Small intestine (tissue), 16 donors: ENCODE measurements around the gene OR6C1. TPM values are rescaled to one million over a fixed set of nuclear protein-coding genes. Genes with fewer than 3 reads are reported as not detected.
"Not testable (repeated sequence)": the region's sequence is repeated elsewhere in the genome, so short reads cannot be mapped to it uniquely, and the experiment has no call there.

ENCODE experiments used
- DNase-seq, 2 donors: peaks; one replicate each; pipeline versions ENCODE4 v3.0.0 to v3.0.0-alpha.2; 2013
- FAIRE-seq: peaks from 2 replicates; lab custom pipeline; 2012; peaks lifted over from hg19 to GRCh38; lab: Jason Lieb, UNC
- H3K27ac ChIP-seq, 3 donors: one replicate each; pipeline ENCODE4 v1.5.1; 2013; ENCODE audit warnings: low read length in 2 of 3, mild to moderate bottlenecking in 2 of 3, control low read depth in 1 of 3, inconsistent platforms in 1 of 3, low read depth in 1 of 3, moderate library complexity in 1 of 3
- H3K27me3 ChIP-seq, 3 donors: one replicate each; pipeline ENCODE4 v1.6.1; 2013; ENCODE audit warnings: low read length in 3 of 3, inconsistent platforms in 1 of 3; ENCODE audit not compliant: control insufficient read depth in 3 of 3, insufficient read depth in 3 of 3
- H3K36me3 ChIP-seq, 3 donors: one replicate each; pipeline ENCODE4 v1.6.1; 2013; ENCODE audit warnings: low read length in 3 of 3, inconsistent platforms in 1 of 3, low read depth in 1 of 3, mild to moderate bottlenecking in 1 of 3, moderate library complexity in 1 of 3; ENCODE audit not compliant: control insufficient read depth in 3 of 3, insufficient read depth in 2 of 3
- H3K4me1 ChIP-seq, 3 donors: one replicate each; pipeline ENCODE4 v1.6.1; 2013; ENCODE audit warnings: low read length in 2 of 3, inconsistent platforms in 1 of 3, low read depth in 1 of 3, mild to moderate bottlenecking in 1 of 3, moderate library complexity in 1 of 3; ENCODE audit not compliant: control insufficient read depth in 3 of 3, insufficient read depth in 2 of 3
- H3K4me3 ChIP-seq, 3 donors: one replicate each; pipeline ENCODE4 v1.5.1; 2013; ENCODE audit warnings: low read length in 3 of 3, control low read depth in 1 of 3, inconsistent platforms in 1 of 3, low read depth in 1 of 3, mild to moderate bottlenecking in 1 of 3, moderate library complexity in 1 of 3
- H3K9me3 ChIP-seq, 2 donors: one replicate each; pipeline ENCODE4 v1.6.1; 2013; ENCODE audit warnings: low read depth in 1 of 2, low read length in 1 of 2; ENCODE audit not compliant: control insufficient read depth in 2 of 2, insufficient read depth in 1 of 2
- WGBS, 3 donors: extraction: QIAGEN DNeasy Blood & Tissue Kit; methylation state at CpG; one replicate each; pipeline ENCODE4 v1.1.7; 2013; 5-methylcytosine and 5-hydroxymethylcytosine counted together
- long read RNA-seq, 10 donors: transcript quantifications; one replicate each; lab custom pipeline, GENCODE V29; 2026
- polyA plus RNA-seq, 4 donors: library from polyadenylated mRNA; stranded (reverse) in 3 of 4; unstranded in 1 of 4; fragments of 200-250 nt in 3 of 4; fragments of 120-200 nt in 1 of 4; gene quantifications; one replicate each; pipeline versions ENCODE4 v1.2.1 to v1.2.3, GENCODE V29; 2013
- donor health status: healthy with polysubstance abuse.
- donor health status: control.
- donor health status: control.
- donor health status: Bipolar disorder and iron deficiency.
- donor health status: healthy.

OR6C1 gene
- polyA plus RNA-seq, result not detected
- long read RNA-seq, donor 1, result 0 reads
- long read RNA-seq, donor 2, result 0 reads
- long read RNA-seq, donor 3, result 0 reads
- long read RNA-seq, donor 4, result 0 reads
- long read RNA-seq, donor 5, result 0 reads
- long read RNA-seq, donor 6, result 0 reads
- long read RNA-seq, donor 7, result 0 reads
- long read RNA-seq, donor 8, result 0 reads
- long read RNA-seq, donor 9, result 0 reads
- long read RNA-seq, donor 10, result 0 reads

DNA sequence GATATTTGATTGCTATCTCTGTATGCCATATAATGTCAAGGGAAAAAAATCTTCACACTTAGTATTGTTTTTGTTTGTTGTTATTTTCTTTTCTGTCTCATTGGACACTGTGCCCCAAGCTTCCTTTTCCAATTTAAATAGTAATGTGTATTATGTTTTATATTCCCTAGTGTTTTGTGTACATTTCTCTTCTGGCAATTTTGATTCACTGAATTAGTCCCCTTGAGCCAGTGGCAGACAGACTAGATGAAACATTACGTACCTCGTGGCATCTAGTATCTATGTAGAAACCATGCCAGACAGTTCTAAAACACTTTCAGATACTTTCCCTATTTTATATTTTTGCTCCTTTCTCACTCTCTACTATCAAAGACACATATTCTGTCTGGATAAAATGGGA lies at the start of gene OR6C1:
OR6C1 (plus strand) TSS at position 301 of the 400 bp plus-strand sequence. CDS start 6,257 bp downstream, outside the sequence.
- DNase-seq, result no peak
- H3K27ac ChIP-seq, result no peak within 1 kb of the TSS
- H3K36me3 ChIP-seq, result no peaks in the 10 kb centered on the region
- WGBS, 3 donors, result 83 to 87% (median 86%) methylated on average over 2 of the region's 2 CpGs
- no peaks in the 10 kb centered on the region for H3K4me1 ChIP-seq
- H3K4me3 ChIP-seq, result no peak within 1 kb of the TSS
- H3K9me3 ChIP-seq, result no peaks in the 10 kb centered on the region
- no peak for FAIRE-seq
- no peaks in the 10 kb centered on the region for H3K27me3 ChIP-seq

DNA sequence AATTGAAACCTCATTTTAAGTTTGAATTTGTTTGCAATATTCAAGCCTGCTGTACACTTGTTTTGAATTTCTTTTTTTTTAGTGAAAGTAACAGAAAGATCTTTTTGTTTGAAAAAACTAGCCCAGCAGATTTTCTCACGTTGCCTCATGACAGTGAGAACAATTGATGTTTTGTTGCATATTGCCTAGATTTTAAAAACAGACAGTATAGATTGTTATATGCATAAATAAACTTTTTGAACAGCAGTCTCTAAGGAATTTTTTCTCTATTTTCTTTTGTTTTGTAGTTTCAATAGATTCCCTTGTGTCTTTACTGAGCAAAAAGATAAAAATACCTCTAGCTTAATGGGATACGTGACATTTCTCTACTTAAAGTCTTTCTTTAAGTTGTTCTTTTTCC lies 33.2 kb upstream of the OR6C1 start:
- Histone ChIP-seq H3K4me3 (no peak overlapping the region), H3K4me1 (no peaks in the 10 kb centered on the region), H3K27me3 (no peaks in the 10 kb centered on the region), H3K9me3 (peaks cover 0 to 4% of the 10 kb centered on the region in 2 donors), H3K36me3 (no peaks in the 10 kb centered on the region), H3K27ac (no peak overlapping the region)
- WGBS, 3 donors, result 49 to 60% (median 54%) methylated on average over 2 of the region's 2 CpGs
- FAIRE-seq (no peak), DNase-seq (no peak)

DNA sequence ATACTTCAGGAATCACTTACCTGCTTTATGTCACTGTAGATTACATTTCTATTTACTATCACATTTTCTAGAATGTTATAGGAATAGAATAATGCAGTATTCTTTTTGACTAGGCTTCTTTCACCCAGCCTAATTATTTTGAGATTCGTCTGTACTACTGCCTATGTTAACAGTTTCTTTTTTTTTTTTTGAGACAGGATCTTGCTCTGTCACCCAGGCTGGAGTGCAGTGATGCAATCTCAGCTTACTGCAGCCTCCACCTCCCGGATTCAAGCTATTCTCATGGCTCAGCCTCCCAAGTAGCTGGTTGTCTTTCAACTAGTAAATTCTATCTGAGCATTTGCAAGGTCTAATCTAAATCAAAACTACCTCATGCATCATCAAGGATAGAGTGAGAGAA lies 24.1 kb upstream of the OR6C1 start:
- no peaks in the 10 kb centered on the region for H3K4me1 ChIP-seq
- no peaks in the 10 kb centered on the region for H3K36me3 ChIP-seq
- H3K27me3 ChIP-seq, result no peaks in the 10 kb centered on the region
- WGBS, 3 donors, result 40 to 52% (median 43%) methylated on average over 2 of the region's 2 CpGs
- H3K27ac ChIP-seq, result no peak overlapping the region
- no peak for FAIRE-seq
- no peak for DNase-seq
- no peak overlapping the region for H3K4me3 ChIP-seq
- H3K9me3 ChIP-seq, result no peaks in the 10 kb centered on the region

DNA sequence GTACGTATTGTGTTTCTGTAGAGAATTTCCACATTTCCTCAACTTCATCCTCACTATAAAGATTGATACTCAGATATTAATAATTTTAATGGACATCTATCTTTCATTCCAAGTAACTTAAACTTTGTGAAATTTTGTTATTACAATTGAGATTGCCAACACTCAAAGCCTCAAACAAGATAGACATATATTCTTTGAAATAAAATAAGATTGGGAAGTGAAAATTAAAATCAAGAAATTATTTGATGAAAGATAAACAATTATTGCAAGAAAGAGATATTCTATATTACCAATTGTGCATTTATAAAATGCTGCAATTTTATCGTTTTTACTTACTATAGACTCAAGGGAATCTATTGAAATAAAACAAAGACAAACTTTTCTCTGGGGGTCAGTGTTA lies 17.7 kb upstream of the OR6C1 start, which contains the start of gene OR6C6:
OR6C6 (minus strand) TSS at position 101 of the 400 bp plus-strand sequence. CDS start 1,337 bp downstream, outside the sequence.
- H3K27ac ChIP-seq, result no peak within 1 kb of the TSS

DNA sequence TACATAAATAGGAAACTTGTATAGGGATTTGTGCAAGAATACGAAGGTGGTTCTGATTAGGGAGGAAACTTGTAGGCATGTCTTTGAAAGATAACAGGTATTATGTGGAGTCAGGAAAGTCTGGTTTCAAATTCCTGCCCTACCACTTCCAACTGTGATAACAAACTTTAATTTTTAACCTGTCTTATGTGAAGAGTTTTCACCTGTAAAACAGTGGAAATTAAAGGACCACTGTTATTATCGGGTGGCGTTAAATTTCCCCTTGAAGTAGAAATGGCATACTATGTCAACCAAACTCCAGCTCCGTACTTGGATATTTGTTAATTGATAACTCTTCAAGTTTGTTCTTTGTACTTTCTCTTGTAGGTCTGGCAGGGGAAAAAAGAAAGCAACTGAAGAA lies 6.1 kb downstream of the OR6C1 start:
- Histone ChIP-seq H3K4me3 (no peak overlapping the region), H3K36me3 (no peaks in the 10 kb centered on the region), H3K27me3 (no peaks in the 10 kb centered on the region), H3K9me3 (peaks cover 0 to 4% of the 10 kb centered on the region in 2 donors), H3K27ac (peak overlapping the region in 1 of 3 donors; percentile 38), H3K4me1 (no peaks in the 10 kb centered on the region)
- FAIRE-seq, result no peak
- DNase-seq, result peak in 1 of 2 donors; percentile 42
- WGBS, 3 donors, result 13 to 55% (median 38%) methylated on average over 4 of the region's 4 CpGs

More for the DNA sequence above, 17.7 kb upstream of the OR6C1 start, which contains the start of gene OR6C6:
- DNase-seq, result no peak
- Histone ChIP-seq H3K36me3 (no peaks in the 10 kb centered on the region), H3K4me1 (no peaks in the 10 kb centered on the region), H3K27me3 (no peaks in the 10 kb centered on the region), H3K4me3 (no peak within 1 kb of the TSS), H3K9me3 (no peaks in the 10 kb centered on the region)
- WGBS, 3 donors, result 48 to 72% (median 62%) methylated on average over 2 of the region's 2 CpGs
- FAIRE-seq, result no peak

DNA sequence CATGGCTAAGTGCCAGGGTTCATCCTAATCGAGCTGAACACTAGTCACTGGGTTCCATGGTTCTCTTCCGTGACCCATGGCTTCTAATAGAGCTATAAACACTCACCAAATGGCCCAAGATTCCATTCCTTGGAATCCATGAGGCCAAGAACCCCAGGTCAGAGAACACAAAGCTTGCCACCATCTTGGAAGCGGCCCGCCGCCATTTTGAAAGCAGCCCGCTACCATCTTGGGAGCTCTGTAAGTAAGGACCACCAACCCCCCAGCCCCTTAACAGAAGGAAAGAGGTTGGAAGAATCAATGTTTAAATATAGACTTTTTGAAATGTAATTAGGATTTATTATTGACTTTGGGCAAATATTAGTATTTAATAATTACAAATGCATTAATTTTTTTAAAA lies 11.7 kb downstream of the OR6C1 start:
- H3K27me3 ChIP-seq, H3K9me3 ChIP-seq, FAIRE-seq, H3K4me1 ChIP-seq, H3K4me3 ChIP-seq, H3K27ac ChIP-seq, H3K36me3 ChIP-seq, DNase-seq: not testable (repeated sequence)
- 91 to 93% (median 91%) methylated on average over 6 of the region's 6 CpGs for whole genome bisulfite sequencing, 3 donors

DNA sequence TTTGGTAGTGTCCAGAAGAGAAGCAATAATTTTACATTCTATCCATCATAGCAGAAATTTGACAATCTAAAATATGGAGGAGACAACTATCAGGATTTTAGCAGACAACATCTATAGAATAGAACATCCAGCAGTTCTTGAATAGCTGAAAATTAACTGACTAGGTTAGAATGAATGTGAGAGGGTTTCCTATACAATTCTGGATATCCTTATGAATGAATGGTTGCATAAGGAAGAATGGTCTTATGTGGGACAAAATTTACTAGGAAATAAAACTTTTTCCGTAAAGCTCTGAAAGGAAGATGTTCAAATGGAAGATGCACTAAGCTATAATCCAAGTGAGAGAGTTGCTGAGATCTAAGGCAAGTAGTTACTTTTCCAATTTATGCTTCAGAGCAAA lies 16.3 kb downstream of the OR6C1 start, which contains the start of gene OR6C3:
OR6C3 (plus strand) TSS at position 301 of the 400 bp plus-strand sequence. CDS start 955 bp downstream, outside the sequence.
- H3K27ac ChIP-seq, result no peak within 1 kb of the TSS
- no peaks in the 10 kb centered on the region for H3K4me1 ChIP-seq
- H3K27me3 ChIP-seq, result no peaks in the 10 kb centered on the region
- no peak within 1 kb of the TSS for H3K4me3 ChIP-seq
- whole genome bisulfite sequencing, 3 donors, result 89 to 97% (median 92%) methylated on average over 1 of the region's 1 CpG
- no peaks in the 10 kb centered on the region for H3K36me3 ChIP-seq
- FAIRE-seq (no peak), DNase-seq (no peak)
- H3K9me3 ChIP-seq, result no peaks in the 10 kb centered on the region

DNA sequence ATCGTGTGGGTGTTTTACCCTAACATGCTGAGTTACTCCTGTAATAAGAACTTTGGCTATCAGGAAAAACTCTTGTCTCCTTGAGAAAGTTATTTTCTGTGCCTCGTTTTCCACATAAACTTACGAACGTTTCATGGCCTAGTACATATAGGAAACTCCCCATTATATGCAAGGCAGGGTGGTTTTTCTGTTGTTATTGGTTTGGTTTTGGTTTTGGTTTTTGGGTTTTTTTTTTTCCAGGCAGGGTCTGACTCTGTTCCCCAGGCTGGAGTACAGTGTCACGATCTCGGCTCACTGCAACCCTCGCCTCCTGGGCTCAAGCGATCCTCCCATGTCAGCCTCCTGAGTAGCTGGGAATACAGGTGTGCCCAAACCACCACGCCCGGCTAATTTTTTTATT lies 21.9 kb downstream of the OR6C1 start:
- DNase-seq (no peak), FAIRE-seq (no peak)
- Histone ChIP-seq H3K4me1 (no peaks in the 10 kb centered on the region), H3K27me3 (no peaks in the 10 kb centered on the region), H3K9me3 (no peaks in the 10 kb centered on the region), H3K36me3 (no peaks in the 10 kb centered on the region), H3K4me3 (no peak overlapping the region), H3K27ac (no peak overlapping the region)
- 84 to 89% (median 88%) methylated on average over 10 of the region's 10 CpGs for WGBS, 3 donors
